OCI-LY3 (cell line): ENCODE measurements around the gene MYBL2.

Experiments used
- H2AFZ ChIP-seq: fragments of 200-600, 300-600 bp; shearing (Covaris generic); 2 replicates; pipeline ENCODE4 v1.6.0; 2014; ENCODE audit warnings: antibody characterized with exemption, low read depth, low read length
- H3K27ac ChIP-seq: fragments of 200-600, 300-600 bp; sonication (generic); 2 replicates; pipeline ENCODE4 v1.5.1; 2014; ENCODE audit warnings: mild to moderate bottlenecking, low read length, moderate library complexity, mixed read lengths
- H3K27me3 ChIP-seq: fragments of 200-600, 300-600 bp; sonication (generic); 2 replicates; pipeline ENCODE4 v1.6.1; 2014; ENCODE audit warnings: low read depth, low read length, mixed read lengths
- H3K36me3 ChIP-seq: fragments of 200-600, 300-600 bp; sonication (generic); replicated peaks from 2 replicates; pipeline ENCODE3; 2014; ENCODE audit warnings: low read depth, low read length, mixed read lengths
- H3K4me1 ChIP-seq: fragments of 300-600, 200-600 bp; sonication (generic); 2 replicates; pipeline ENCODE4 v1.6.1; 2014; ENCODE audit warnings: low read length, mixed read lengths
- H3K4me2 ChIP-seq: fragments of 200-600, 300-600 bp; sonication (generic); 2 replicates; pipeline ENCODE4 v1.6.1; 2014; ENCODE audit warnings: low read length, mixed read lengths
- H3K4me3 ChIP-seq: fragments of 300-600, 200-600 bp; sonication (generic); 2 replicates; pipeline ENCODE4 v1.5.1; 2014; ENCODE audit warnings: antibody characterized with exemption, mild to moderate bottlenecking, low read length, moderate library complexity
- H3K79me2 ChIP-seq: fragments of 300-600, 200-600 bp; shearing (Covaris generic); 2 replicates; pipeline ENCODE4 v1.6.1; 2014; ENCODE audit warnings: mild to moderate bottlenecking, low read length, mixed read lengths
- H3K9ac ChIP-seq: fragments of 300-600, 200-600 bp; shearing (Covaris generic); 2 replicates; pipeline ENCODE4 v1.6.0; 2014; ENCODE audit warnings: mild to moderate bottlenecking, low read length, moderate library complexity
- H3K9me3 ChIP-seq: fragments of 200-600, 300-600 bp; shearing (Covaris generic); 2 replicates; pipeline ENCODE4 v1.6.1; 2014; ENCODE audit warnings: low read length, mixed read lengths; ENCODE audit not compliant: insufficient read depth
- H4K20me1 ChIP-seq: fragments of 200-600, 300-600 bp; sonication (generic); 2 replicates; pipeline ENCODE4 v1.6.1; 2016; ENCODE audit warnings: low read length, mixed read lengths; ENCODE audit not compliant: insufficient read depth
- EZH2phosphoT487 ChIP-seq: fragments of 200-600 bp; shearing (Covaris generic); IDR thresholded peaks from 2 replicates; pipeline ENCODE4 v1.6.1; 2018; ENCODE audit warnings: antibody characterized with exemption, mixed run types, low read depth
- TF ChIP-seq, protein P1 (sequence below): fragments of 200-600, 300-600 bp; sonication (generic); IDR thresholded peaks from 2 replicates; pipeline ENCODE4 v1.5.1; 2014; ENCODE audit warnings: antibody characterized with exemption, low read length, low read depth

Gene MYBL2

DNA sequence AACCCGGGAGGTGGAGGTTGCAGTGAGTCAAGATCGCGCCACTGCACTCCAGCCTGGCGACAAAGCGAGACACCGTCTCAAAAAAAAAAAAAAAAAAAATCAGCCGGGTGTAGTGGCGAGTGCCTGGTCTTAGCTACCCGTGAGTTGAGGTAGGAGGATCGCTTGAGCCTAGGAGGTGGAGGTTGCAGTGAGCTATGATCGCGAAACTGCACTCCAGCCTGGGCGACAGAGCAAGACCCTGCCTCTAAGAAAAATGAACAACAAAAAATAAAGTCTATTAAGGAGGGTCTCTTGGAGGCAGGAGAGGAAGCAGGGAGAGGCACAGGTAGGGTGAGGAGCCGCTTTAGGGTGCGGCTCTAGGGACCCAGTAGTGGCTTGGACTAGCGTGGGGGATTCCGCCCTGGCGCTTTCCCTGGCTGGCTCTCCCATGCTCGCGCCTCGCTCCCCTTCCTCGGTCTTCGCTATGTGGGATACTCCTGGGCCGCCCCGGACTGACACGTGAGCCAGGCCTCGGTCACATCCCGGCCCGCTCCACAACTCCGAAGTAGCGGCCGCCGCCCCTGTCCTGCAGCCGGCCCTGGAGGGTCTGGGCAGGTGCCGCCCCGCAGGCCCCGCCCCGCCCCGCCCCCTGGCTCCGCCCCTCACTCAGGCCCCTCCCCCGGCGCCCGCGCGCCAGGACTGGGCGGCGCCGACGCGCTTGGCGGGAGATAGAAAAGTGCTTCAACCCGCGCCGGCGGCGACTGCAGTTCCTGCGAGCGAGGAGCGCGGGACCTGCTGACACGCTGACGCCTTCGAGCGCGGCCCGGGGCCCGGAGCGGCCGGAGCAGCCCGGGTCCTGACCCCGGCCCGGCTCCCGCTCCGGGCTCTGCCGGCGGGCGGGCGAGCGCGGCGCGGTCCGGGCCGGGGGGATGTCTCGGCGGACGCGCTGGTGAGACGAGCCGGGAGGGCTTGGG, at the start of gene MYBL2:
TSS of gene MYBL2 (plus strand) at position 739 of the 953 bp plus-strand sequence. CDS start at position 909, 170 bp downstream.
- H3K9me3 ChIP-seq = no peaks in the 10 kb centered on the region
- TF ChIP-seq, protein P1, sequence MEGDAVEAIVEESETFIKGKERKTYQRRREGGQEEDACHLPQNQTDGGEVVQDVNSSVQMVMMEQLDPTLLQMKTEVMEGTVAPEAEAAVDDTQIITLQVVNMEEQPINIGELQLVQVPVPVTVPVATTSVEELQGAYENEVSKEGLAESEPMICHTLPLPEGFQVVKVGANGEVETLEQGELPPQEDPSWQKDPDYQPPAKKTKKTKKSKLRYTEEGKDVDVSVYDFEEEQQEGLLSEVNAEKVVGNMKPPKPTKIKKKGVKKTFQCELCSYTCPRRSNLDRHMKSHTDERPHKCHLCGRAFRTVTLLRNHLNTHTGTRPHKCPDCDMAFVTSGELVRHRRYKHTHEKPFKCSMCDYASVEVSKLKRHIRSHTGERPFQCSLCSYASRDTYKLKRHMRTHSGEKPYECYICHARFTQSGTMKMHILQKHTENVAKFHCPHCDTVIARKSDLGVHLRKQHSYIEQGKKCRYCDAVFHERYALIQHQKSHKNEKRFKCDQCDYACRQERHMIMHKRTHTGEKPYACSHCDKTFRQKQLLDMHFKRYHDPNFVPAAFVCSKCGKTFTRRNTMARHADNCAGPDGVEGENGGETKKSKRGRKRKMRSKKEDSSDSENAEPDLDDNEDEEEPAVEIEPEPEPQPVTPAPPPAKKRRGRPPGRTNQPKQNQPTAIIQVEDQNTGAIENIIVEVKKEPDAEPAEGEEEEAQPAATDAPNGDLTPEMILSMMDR = no peak
- TF ChIP-seq EZH2phosphoT487 = no peak

DNA sequence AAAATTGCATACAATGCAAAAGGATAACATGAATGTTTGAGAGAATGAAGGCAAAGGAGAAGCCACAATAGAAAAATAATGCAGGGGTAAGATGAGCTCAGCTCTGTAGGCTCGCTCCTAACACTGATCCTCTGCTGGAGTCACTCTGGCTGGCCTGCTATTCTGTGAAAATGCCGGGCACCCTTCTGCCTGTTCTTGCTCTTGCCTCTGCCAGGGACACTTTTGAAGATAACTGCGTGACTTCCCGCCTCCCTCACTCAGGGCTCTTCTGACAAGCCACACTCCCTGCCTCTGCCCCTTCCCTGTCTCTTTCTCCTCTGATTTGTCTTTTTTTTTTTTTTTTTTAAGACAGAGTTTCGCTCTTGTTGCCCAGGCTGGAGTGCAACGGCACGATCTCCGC, 35.3 kb upstream of the MYBL2 start:
- Histone ChIP-seq H3K27me3 (no peaks in the 10 kb centered on the region), H4K20me1 (no peaks in the 10 kb centered on the region), H3K9me3 (no peaks in the 10 kb centered on the region), H2AFZ (no peak overlapping the region), H3K4me2 (no peak overlapping the region), H3K36me3 (peaks cover 6% of the 10 kb centered on the region), H3K27ac (no peak overlapping the region), H3K4me1 (no peaks in the 10 kb centered on the region), H3K9ac (no peak overlapping the region), H3K79me2 (no peaks in the 10 kb centered on the region), H3K4me3 (no peak overlapping the region)
- TF ChIP-seq EZH2phosphoT487 = no peak
- TF ChIP-seq, protein P1 = no peak

More for the DNA sequence above, at the start of gene MYBL2:
- peak within 1 kb of the TSS; percentile 85 for H3K4me2 ChIP-seq
- peaks cover 40% of the 10 kb centered on the region for H3K4me1 ChIP-seq
- H3K36me3 ChIP-seq = peaks cover 24% of the 10 kb centered on the region
- 0 out of 2 replicates have a peak, but pooled peaks cover 4% of the 10 kb centered on the region for H3K27me3 ChIP-seq
- H2AFZ ChIP-seq = peak within 1 kb of the TSS; percentile 64; the same call in 1 of the 2 replicates
- peak within 1 kb of the TSS; percentile 94 for H3K9ac ChIP-seq
- H4K20me1 ChIP-seq = peaks cover 29% of the 10 kb centered on the region
- peak within 1 kb of the TSS; percentile 92 for H3K4me3 ChIP-seq
- H3K79me2 ChIP-seq = peaks cover 46% of the 10 kb centered on the region
- peak within 1 kb of the TSS; percentile 58 for H3K27ac ChIP-seq

DNA sequence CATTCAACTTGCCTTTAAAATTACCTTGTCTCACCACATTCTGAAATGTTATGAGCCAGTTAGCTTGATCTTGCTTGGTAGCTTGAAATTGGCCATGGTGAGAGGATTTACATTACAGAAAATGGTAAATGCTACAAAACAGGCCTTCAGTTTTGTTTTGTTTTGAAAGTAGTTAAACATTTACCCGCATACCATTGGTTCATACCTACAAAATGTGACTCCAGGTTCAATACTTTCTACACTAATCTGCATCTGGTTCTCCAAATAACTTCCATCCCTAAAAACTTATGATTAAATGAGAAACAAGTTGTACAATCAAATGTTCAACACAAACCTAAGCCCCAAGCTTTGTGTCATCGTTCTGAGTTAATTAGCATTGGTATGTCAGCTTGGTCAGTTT, 30.5 kb upstream of the MYBL2 start:
- Histone ChIP-seq H2AFZ (no peak overlapping the region), H3K9ac (no peak overlapping the region), H3K79me2 (no peaks in the 10 kb centered on the region), H3K27me3 (no peaks in the 10 kb centered on the region), H4K20me1 (no peaks in the 10 kb centered on the region), H3K4me2 (no peak overlapping the region), H3K36me3 (peaks cover 9% of the 10 kb centered on the region), H3K9me3 (no peaks in the 10 kb centered on the region), H3K4me1 (no peaks in the 10 kb centered on the region), H3K27ac (no peak overlapping the region), H3K4me3 (no peak overlapping the region)
- no peak for TF ChIP-seq EZH2phosphoT487
- TF ChIP-seq, protein P1 = no peak

DNA sequence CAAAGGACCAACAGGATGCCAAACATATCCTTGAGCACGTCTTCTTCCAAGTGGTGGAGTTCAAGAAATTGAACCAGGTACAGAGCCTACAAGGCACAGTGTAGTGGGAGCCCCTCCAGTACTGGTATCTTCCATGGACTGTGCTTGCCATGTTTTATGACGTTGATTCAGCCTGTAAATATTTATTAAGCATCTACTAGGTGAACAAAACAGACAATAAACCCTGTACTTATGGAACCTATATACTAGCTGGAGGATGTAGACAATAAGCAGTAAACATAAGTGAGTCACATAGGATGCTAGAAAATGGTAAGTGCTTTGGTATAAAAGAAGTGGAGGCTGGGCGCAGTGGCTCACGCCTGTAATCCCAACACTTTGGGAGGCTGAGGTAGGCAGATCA, 24.4 kb upstream of the MYBL2 start:
- H3K4me1 ChIP-seq = no peaks in the 10 kb centered on the region
- no peak overlapping the region for H3K27ac ChIP-seq
- no peaks in the 10 kb centered on the region for H4K20me1 ChIP-seq
- no peaks in the 10 kb centered on the region for H3K79me2 ChIP-seq
- no peaks in the 10 kb centered on the region for H3K27me3 ChIP-seq
- H3K36me3 ChIP-seq = peaks cover 7% of the 10 kb centered on the region
- H3K4me2 ChIP-seq = no peak overlapping the region
- H3K9me3 ChIP-seq = no peaks in the 10 kb centered on the region
- no peak overlapping the region for H3K4me3 ChIP-seq
- no peak overlapping the region for H3K9ac ChIP-seq
- H2AFZ ChIP-seq = no peak overlapping the region
- TF ChIP-seq, protein P1 = no peak
- no peak for TF ChIP-seq EZH2phosphoT487
